Activated naive CD8-positive, alpha-beta T cell (primary cell): ENCODE data around the gene GPR158.

Experiments used
- H3K27ac Mint-ChIP-seq: one replicate; pipeline ENCODE4 v1.8.0; 2021; ENCODE audit warnings: mixed read lengths
- H3K27me3 Mint-ChIP-seq: one replicate; pipeline ENCODE4 v1.8.0; 2021; ENCODE audit warnings: mixed read lengths
- H3K36me3 Mint-ChIP-seq: one replicate; pipeline ENCODE4 v1.8.0; 2021; ENCODE audit warnings: mixed read lengths
- H3K4me1 Mint-ChIP-seq: one replicate; pipeline ENCODE4 v1.8.0; 2021; ENCODE audit warnings: low read depth, mixed read lengths
- H3K4me3 Mint-ChIP-seq: one replicate; pipeline ENCODE4 v1.8.0; 2021; ENCODE audit warnings: mild to moderate bottlenecking, mixed read lengths
- H3K9me3 Mint-ChIP-seq: one replicate; pipeline ENCODE4 v1.8.0; 2021; ENCODE audit warnings: low read depth, mixed read lengths

GPR158 gene

DNA sequence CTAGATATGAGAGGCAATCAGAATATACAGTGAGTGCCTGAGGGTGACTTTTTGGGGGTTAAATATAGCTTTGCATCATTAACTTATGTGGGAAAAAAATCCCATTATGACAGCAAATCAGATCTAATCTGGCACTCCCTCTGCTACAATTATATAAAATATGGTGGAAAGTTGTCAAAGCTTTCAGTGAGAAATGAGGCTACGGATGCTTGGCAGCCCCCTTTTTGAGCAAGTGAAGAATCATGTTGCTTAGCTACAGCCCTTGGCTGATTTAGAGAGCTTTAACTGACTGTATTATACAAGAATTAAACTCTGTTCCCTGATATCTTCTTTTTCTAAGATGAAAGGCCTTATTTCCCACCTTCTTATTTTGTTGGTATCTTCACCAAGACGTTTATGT is 57.4 kb downstream of the GPR158 start:
- H3K27me3 Mint-ChIP-seq = peaks cover 2% of the 10 kb centered on the region
- no peaks in the 10 kb centered on the region for H3K36me3 Mint-ChIP-seq
- no peaks in the 10 kb centered on the region for H3K4me1 Mint-ChIP-seq
- no peak overlapping the region for H3K27ac Mint-ChIP-seq
- H3K9me3 Mint-ChIP-seq = no peaks in the 10 kb centered on the region
- no peak overlapping the region for H3K4me3 Mint-ChIP-seq

DNA sequence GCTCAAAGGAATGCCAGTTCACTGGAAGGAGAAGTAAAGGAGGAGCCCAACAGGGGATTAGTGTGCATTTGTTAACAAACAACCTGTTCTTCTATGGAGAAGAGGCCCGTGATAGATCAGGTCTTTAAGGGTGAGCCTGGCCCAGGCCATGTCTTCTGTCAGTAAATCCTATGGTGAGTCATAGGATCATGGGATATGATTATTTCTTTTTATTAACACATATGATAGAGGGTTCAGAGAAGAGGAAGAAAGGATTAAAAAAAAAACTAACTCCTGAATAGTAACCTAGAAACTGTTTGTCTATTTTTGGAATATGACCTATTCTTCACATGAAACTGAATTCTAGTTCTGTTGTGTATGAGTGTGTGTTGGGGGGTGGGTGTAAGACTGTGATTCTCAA is 70.4 kb downstream of the GPR158 start:
- H3K27ac Mint-ChIP-seq = no peak overlapping the region
- H3K4me1 Mint-ChIP-seq = no peaks in the 10 kb centered on the region
- H3K4me3 Mint-ChIP-seq = no peak overlapping the region
- no peaks in the 10 kb centered on the region for H3K36me3 Mint-ChIP-seq
- peaks cover 3% of the 10 kb centered on the region for H3K27me3 Mint-ChIP-seq
- H3K9me3 Mint-ChIP-seq = peaks cover 3% of the 10 kb centered on the region

DNA sequence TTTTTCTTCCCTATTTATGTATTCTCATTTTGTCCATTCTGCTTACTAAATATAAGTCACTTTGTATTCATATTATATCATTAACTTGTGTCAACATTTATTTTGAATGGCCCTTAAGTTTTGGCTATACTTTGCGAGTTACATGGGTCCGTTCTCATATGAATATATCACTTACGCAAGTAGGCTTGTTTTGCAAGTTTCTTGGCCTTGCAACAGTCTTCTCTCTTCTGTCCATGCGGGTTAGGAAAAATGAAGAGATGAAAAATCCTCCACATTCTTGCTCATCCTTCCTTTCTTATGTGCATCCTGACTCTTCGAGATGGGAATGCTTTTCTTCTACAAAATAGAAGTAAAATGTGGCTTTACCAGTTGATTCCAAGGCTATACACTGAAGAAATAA is 82.8 kb downstream of the GPR158 start:
- Mint-ChIP-seq H3K27me3 (no peaks in the 10 kb centered on the region), H3K4me1 (no peaks in the 10 kb centered on the region), H3K4me3 (no peak overlapping the region), H3K27ac (no peak overlapping the region), H3K9me3 (no peaks in the 10 kb centered on the region), H3K36me3 (no peaks in the 10 kb centered on the region)

DNA sequence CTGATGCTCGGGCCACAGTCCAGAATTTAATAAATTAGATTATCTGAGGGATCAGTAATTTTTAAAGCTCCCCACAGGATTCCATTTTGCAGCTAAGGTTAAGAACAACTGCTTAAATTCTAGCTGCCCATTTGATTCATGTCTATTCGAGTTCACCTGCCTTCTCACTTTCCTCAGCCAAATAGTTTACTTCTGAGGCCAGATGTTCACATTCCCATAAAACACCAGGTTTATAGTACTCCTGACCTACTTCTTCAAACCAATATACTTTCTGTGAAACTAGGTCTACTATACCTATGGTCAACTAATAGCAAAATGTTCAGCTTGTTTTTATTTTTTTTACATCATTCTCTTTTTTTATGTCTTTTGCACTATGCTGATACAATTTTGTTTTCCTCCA is 86.3 kb downstream of the GPR158 start:
- no peaks in the 10 kb centered on the region for H3K4me1 Mint-ChIP-seq
- no peaks in the 10 kb centered on the region for H3K36me3 Mint-ChIP-seq
- H3K27ac Mint-ChIP-seq = no peak overlapping the region
- H3K4me3 Mint-ChIP-seq = no peak overlapping the region
- peaks cover 1% of the 10 kb centered on the region for H3K27me3 Mint-ChIP-seq
- H3K9me3 Mint-ChIP-seq = no peaks in the 10 kb centered on the region

DNA sequence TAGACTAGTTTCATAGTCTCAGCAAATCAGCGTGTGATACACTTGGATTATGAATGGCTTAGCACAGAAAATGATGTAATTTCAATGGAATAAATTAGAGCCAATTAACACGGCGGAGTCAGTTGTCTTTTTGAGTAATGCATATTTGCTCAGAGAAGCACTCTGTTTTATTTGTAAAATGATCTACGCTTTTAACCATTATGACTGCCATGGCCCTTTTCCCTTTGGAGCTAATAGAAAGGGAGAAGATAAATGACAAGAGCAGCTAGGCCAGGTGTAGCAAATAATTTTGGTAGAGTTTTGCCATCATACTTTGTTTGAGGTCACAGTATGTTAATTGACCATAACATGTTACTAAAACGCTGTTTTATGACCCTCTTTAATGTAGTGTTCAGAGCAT is 86.8 kb downstream of the GPR158 start:
- H3K4me1 Mint-ChIP-seq = no peaks in the 10 kb centered on the region
- H3K4me3 Mint-ChIP-seq = no peak overlapping the region
- H3K27me3 Mint-ChIP-seq = peaks cover 1% of the 10 kb centered on the region
- no peaks in the 10 kb centered on the region for H3K36me3 Mint-ChIP-seq
- no peaks in the 10 kb centered on the region for H3K9me3 Mint-ChIP-seq
- H3K27ac Mint-ChIP-seq = no peak overlapping the region

DNA sequence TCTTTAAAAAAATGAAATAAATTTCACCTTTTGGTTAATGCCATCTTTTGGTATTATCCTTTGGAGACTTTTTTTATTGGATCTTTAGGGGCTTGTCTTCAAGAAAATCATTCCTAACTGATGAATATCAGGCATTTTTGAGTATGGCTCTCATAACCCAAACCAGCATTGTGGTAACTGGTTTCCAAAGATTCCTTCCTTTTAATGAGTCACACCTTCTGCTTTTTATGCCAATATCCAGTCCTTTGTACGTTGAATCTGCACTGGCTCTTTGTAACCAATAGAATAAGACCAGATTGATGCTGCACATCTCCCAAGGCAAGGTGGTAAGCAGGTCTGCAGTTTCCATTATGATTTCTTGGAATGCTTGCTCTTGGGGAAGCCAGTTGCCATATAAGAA is 89.1 kb downstream of the GPR158 start:
- no peaks in the 10 kb centered on the region for H3K36me3 Mint-ChIP-seq

DNA sequence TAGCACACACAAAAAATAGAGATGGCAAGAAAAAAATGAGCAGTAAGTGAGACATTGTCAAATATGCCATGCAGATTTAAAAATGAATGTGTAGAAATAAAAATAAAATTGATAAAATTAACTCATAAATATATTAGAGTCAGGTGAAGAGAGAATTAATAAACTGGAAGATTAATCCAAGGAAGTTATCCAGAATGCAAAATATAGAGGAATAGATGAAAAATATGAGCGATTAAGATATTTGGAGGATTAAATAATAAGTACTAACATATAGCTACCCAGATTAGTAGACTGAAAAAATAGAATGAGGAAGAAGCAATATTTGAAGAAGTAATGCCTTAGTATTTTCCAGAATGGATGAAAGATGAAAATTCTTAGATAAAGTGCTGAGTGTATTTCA is 103.4 kb downstream of the GPR158 start:
- peaks cover 22% of the 10 kb centered on the region for H3K9me3 Mint-ChIP-seq
- no peaks in the 10 kb centered on the region for H3K4me1 Mint-ChIP-seq
- peaks cover 1% of the 10 kb centered on the region for H3K27me3 Mint-ChIP-seq
- H3K4me3 Mint-ChIP-seq = no peak overlapping the region
- H3K27ac Mint-ChIP-seq = no peak overlapping the region
- no peaks in the 10 kb centered on the region for H3K36me3 Mint-ChIP-seq

More for the DNA sequence above, 89.1 kb downstream of the GPR158 start:
- Mint-ChIP-seq H3K4me1 (no peaks in the 10 kb centered on the region), H3K9me3 (no peaks in the 10 kb centered on the region), H3K4me3 (no peak overlapping the region), H3K27ac (no peak overlapping the region), H3K27me3 (peaks cover 1% of the 10 kb centered on the region)

DNA sequence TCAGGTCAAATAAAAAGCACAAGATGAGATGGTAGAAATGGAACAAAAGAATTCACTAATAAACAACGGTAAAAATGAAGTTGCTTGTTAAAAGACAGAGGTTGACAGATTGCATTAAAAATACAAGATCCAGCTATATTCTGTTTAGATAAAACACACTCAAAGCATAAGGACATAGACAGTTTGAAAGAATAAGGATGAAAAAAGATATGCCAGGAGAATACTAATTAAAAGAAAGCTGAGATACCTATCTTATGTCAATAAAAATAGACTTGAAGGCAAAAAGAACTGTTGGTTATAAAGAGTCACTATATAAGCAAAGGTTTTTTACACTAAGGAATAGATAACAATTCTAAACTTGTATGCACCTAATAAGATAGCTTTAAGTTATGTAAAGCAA is 105.3 kb downstream of the GPR158 start:
- Mint-ChIP-seq H3K27ac (no peak overlapping the region), H3K27me3 (no peaks in the 10 kb centered on the region), H3K36me3 (no peaks in the 10 kb centered on the region), H3K4me1 (no peaks in the 10 kb centered on the region), H3K4me3 (no peak overlapping the region), H3K9me3 (peaks cover 24% of the 10 kb centered on the region)

DNA sequence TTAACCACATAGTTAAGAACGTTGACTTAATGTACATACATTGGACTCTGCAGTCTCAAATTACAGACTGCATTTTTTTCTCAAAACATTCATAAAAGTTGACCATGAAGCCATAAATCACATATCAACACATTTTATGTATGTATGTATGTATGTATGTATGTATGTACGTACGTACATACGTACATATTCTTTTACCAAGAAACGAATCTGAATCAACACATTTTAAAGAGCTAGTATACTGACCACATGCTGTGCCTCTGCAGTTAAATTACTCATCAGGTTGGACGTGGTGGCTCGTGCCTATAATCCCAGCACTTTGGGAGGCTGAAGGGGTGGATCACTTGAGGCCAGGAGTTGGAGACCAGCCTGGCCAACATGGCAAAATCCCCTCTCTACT is 105.8 kb downstream of the GPR158 start:
- H3K9me3 Mint-ChIP-seq = peaks cover 28% of the 10 kb centered on the region

DNA sequence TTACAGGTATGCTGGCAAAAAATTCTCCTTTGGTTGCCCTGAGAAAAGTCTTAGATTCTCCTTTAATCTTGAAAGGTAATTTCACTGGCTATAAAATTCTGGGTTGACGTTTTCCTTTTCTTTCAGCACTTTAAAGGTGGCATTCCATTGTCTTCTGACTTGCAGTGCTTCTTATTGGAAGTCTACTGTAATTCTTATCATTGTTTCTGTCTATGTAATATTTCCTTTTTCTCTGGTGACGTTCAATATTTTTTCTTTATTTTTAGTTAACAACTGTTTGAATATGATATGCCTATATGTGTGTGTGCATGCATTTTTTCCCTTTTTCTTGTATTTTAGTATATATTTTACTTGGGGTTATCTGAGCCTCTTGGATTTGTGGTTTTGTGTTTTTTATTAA is 111.0 kb downstream of the GPR158 start:
- H3K4me3 Mint-ChIP-seq = no peak overlapping the region
- H3K27ac Mint-ChIP-seq = no peak overlapping the region
- H3K36me3 Mint-ChIP-seq = no peaks in the 10 kb centered on the region
- peaks cover 29% of the 10 kb centered on the region for H3K9me3 Mint-ChIP-seq
- no peaks in the 10 kb centered on the region for H3K4me1 Mint-ChIP-seq
- H3K27me3 Mint-ChIP-seq = no peaks in the 10 kb centered on the region

More for the DNA sequence above, 105.8 kb downstream of the GPR158 start:
- Mint-ChIP-seq H3K4me1 (no peaks in the 10 kb centered on the region), H3K36me3 (no peaks in the 10 kb centered on the region), H3K27ac (no peak overlapping the region), H3K27me3 (no peaks in the 10 kb centered on the region), H3K4me3 (no peak overlapping the region)

DNA sequence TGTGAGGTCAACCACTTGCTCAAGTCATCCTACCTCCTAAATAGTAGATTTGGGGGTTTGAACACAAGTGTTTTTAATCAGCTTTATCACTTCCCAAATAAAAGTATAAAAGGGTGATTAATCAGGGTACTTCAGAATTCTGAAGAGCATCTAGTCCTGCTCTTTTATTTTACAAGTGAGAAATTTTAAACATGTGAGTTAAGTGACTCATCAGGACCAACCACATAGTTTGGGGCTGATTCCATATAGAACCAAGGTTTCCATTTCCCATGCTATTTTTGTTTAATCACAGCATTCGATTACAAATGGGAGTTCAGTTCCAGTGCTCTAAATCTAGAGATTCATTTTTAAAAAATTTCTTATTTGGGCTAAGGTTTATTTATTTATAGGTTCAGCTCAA is 113.4 kb downstream of the GPR158 start:
- Mint-ChIP-seq H3K9me3 (peaks cover 29% of the 10 kb centered on the region), H3K4me1 (no peaks in the 10 kb centered on the region), H3K4me3 (no peak overlapping the region), H3K27me3 (no peaks in the 10 kb centered on the region), H3K36me3 (no peaks in the 10 kb centered on the region), H3K27ac (no peak overlapping the region)

DNA sequence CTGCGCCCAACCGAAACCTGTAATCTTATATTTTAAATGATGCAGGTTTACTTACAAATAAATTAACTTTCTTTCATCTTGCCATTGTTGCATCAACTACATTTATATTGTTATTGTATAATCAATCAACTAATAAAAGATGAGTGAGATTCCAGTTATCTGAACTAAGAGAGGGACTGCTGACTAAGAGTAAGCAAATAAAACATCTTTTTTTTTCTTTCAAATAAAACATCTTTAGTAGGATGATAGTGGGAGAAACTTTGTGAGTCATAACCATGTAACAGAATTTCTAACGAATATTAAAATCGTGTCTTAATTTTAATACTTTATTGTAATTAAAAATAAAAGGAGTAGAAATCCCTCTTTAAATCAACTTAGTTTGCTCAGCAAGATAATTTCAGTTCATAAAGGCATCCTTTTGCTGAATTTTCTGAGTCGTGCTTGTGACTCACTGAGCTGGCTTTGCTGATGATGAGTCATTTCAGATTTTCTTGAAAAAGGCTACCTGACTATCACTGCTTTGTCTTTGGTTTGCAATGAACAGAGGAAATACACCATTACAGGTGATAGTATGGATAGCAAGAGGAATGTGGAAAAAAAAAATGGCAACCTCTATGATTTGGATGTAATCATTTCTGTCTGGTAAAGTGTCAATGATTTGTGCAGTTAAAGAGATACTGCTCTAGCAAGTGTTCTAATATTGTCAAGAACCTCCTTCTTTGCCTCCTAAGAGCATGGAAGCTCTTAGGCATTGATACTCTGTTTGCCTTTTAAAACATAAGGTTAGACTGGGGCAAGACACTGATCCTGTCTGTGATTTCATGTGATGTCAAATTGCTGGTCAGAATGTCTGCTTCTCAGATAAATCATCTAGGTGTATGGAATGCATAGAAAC is 119.5 kb downstream of the GPR158 start:
- no peak overlapping the region for H3K27ac Mint-ChIP-seq
- no peaks in the 10 kb centered on the region for H3K36me3 Mint-ChIP-seq
- no peak overlapping the region for H3K4me3 Mint-ChIP-seq
- H3K4me1 Mint-ChIP-seq = no peaks in the 10 kb centered on the region
- peaks cover 2% of the 10 kb centered on the region for H3K27me3 Mint-ChIP-seq
- H3K9me3 Mint-ChIP-seq = no peaks in the 10 kb centered on the region

DNA sequence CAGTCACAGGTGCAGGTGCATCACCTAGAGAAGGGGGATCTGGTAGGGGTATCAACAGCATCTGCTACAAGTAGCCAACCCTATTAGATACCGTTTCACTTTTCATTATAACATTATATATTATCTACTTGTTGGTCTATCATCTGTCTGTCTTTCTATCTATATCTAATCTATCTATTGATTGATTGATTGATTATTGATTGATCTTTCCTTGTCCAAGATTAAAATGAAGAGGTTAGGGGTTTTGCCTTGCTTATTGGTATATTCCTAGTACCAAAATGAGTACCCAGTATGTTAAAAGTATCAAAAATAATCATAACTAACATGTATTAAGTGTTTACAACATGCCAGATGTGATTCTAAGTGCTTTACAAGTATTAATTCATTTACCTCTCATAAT is 121.5 kb downstream of the GPR158 start:
- no peak overlapping the region for H3K27ac Mint-ChIP-seq
- no peaks in the 10 kb centered on the region for H3K9me3 Mint-ChIP-seq
- H3K4me1 Mint-ChIP-seq = no peaks in the 10 kb centered on the region
- peaks cover 2% of the 10 kb centered on the region for H3K27me3 Mint-ChIP-seq
- no peak overlapping the region for H3K4me3 Mint-ChIP-seq
- no peaks in the 10 kb centered on the region for H3K36me3 Mint-ChIP-seq

DNA sequence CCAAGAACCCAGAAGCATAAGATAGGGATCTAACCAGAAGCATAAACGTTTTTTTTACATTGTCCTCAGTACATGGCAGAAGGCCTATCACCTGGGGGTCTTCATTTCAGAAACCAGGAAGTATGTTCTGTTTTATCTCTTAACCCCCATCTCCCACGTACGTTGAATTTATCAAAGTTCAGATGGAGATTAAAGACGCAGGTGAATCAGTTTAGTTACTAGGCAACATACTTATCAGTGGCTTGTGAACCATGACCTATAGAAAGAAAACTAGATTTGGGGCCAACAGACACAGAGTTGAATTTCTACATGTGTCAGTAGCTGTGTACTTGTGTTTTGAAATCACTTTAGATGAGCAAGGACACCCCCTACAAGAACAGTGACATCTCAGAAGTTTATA is 122.7 kb downstream of the GPR158 start:
- H3K27me3 Mint-ChIP-seq = peaks cover 2% of the 10 kb centered on the region
- no peak overlapping the region for H3K4me3 Mint-ChIP-seq
- no peak overlapping the region for H3K27ac Mint-ChIP-seq
- H3K9me3 Mint-ChIP-seq = no peaks in the 10 kb centered on the region
- H3K4me1 Mint-ChIP-seq = no peaks in the 10 kb centered on the region
- H3K36me3 Mint-ChIP-seq = no peaks in the 10 kb centered on the region

DNA sequence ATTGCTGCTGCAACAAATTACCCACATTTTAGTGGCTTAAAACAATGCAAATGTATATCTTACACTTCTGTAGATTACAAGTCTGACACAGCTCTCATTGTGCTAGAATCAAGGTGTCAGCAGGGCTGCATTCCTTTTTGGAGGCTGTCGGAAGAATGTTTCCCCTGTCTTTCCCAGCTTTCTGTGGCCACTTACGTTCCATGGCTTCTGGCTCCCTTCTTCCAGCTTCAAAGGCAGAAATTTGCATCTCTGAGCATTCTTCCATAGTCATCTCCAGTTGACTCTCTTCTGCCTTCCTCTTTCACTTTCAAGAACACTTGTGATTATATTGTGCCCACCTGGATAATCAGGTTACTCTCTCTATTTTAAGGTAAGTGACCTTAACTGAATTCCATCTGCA is 125.3 kb downstream of the GPR158 start:
- Mint-ChIP-seq H3K27ac (no peak overlapping the region), H3K36me3 (no peaks in the 10 kb centered on the region), H3K4me3 (no peak overlapping the region), H3K4me1 (no peaks in the 10 kb centered on the region), H3K27me3 (peaks cover under 1% of the 10 kb centered on the region), H3K9me3 (no peaks in the 10 kb centered on the region)

DNA sequence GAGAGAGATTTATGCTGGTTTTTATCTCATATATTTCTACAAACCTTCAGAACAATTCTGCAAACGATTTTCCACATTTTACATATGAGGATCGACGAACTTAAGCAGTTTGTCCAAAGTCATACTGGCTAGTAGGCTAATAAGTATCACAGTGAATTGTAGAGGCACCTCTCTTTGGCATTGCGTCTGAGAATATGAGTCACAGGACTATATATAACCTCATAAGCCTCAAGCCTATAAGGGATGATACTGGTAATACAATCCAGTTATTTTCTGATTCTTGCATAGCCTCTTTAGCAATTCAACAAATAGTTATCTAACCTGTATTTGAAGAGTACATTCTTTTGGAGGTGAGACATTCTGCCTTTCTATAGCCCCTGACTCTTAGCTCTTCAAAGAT is 129.8 kb downstream of the GPR158 start:
- Mint-ChIP-seq H3K36me3 (no peaks in the 10 kb centered on the region), H3K4me3 (no peak overlapping the region), H3K9me3 (peaks cover 5% of the 10 kb centered on the region), H3K4me1 (no peaks in the 10 kb centered on the region), H3K27ac (no peak overlapping the region), H3K27me3 (no peaks in the 10 kb centered on the region)
